Progenitor cell of endocrine pancreas (in vitro differentiated cells): ENCODE results near the gene OBSCN. TPM values are rescaled to one million over a fixed set of nuclear protein-coding genes. Genes with fewer than 3 reads are reported as not detected.

ENCODE experiments used
- DNase-seq: peaks from one replicate; pipeline ENCODE4 v3.0.0; 2021; ENCODE audit warnings: low spot score; ENCODE audit not compliant: unreplicated experiment
- H3K27ac Mint-ChIP-seq: 2 replicates; pipeline ENCODE4 v1.8.0; 2021; ENCODE audit warnings: mild to moderate bottlenecking, moderate library complexity, mixed read lengths
- H3K27me3 Mint-ChIP-seq: 2 replicates; pipeline ENCODE4 v1.8.0; 2021; ENCODE audit warnings: mixed read lengths
- H3K36me3 Mint-ChIP-seq: 2 replicates; pipeline ENCODE4 v1.8.0; 2022; ENCODE audit warnings: mixed read lengths; ENCODE audit not compliant: insufficient read depth
- H3K4me1 Mint-ChIP-seq: 2 replicates; pipeline ENCODE4 v1.8.0; 2021; ENCODE audit warnings: low read depth, mixed read lengths
- H3K4me3 Mint-ChIP-seq: 2 replicates; pipeline ENCODE4 v1.8.0; 2021; ENCODE audit warnings: low read depth, mild to moderate bottlenecking, moderate library complexity, mixed read lengths
- H3K9me3 Mint-ChIP-seq: 2 replicates; pipeline ENCODE4 v1.8.0; 2021; ENCODE audit warnings: low read depth, mixed read lengths
- total RNA-seq: library from RNA; stranded (reverse); gene quantifications from 2 replicates; pipeline ENCODE4 v1.2.1, GENCODE V29; 2021
- TF ChIP-seq, protein P1 (sequence below): fragments of 200-600 bp; sonication (generic); IDR thresholded peaks from one replicate; pipeline ENCODE4 v1.5.0; 2021; ENCODE audit warnings: antibody characterized with exemption, mild to moderate bottlenecking; ENCODE audit not compliant: unreplicated experiment

OBSCN gene
- total RNA-seq, 1 donor from 2014 or later: 57.5 TPM

DNA sequence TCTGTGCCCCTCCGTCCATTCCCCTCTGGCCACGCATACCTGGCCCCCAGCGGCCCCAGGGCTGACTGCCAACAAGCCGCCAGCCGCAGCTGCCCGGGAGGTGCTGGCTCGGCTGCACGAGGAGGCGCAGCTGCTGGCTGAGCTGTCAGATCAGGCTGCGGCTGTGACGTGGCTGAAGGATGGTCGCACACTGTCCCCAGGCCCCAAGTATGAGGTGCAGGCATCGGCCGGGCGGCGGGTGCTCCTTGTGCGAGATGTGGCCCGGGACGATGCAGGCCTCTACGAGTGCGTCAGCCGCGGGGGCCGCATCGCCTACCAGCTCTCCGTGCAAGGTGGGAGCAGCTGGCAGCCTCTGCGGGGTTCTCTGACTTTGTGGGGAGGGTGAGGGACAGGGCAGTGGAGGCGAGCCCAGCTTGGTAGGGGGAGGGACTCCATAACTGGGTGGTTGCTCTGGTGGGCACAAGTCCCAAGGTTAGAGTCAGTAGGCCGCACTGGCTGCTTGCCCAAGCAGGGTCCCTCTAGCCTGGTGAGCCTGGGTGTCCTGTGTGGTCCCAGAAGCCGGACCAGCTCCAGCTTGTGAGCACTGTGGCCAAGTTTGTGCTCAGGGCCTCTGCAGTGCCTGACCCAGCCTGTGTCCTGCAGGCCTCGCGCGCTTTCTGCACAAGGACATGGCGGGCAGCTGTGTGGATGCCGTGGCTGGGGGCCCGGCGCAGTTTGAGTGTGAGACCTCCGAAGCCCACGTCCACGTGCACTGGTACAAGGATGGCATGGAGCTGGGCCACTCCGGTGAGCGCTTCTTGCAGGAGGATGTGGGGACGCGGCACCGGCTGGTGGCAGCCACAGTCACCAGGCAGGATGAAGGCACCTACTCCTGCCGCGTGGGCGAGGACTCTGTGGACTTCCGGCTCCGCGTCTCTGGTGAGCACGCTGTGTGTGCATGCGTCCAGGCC, 8.8 kb downstream of the OBSCN start:
- peaks cover 5% of the 10 kb centered on the region for H3K36me3 Mint-ChIP-seq
- H3K27ac Mint-ChIP-seq: no peak overlapping the region
- TF ChIP-seq, protein P1, sequence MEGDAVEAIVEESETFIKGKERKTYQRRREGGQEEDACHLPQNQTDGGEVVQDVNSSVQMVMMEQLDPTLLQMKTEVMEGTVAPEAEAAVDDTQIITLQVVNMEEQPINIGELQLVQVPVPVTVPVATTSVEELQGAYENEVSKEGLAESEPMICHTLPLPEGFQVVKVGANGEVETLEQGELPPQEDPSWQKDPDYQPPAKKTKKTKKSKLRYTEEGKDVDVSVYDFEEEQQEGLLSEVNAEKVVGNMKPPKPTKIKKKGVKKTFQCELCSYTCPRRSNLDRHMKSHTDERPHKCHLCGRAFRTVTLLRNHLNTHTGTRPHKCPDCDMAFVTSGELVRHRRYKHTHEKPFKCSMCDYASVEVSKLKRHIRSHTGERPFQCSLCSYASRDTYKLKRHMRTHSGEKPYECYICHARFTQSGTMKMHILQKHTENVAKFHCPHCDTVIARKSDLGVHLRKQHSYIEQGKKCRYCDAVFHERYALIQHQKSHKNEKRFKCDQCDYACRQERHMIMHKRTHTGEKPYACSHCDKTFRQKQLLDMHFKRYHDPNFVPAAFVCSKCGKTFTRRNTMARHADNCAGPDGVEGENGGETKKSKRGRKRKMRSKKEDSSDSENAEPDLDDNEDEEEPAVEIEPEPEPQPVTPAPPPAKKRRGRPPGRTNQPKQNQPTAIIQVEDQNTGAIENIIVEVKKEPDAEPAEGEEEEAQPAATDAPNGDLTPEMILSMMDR: no peak
- no peaks in the 10 kb centered on the region for H3K9me3 Mint-ChIP-seq
- no peak overlapping the region for H3K4me3 Mint-ChIP-seq
- H3K27me3 Mint-ChIP-seq: no peaks in the 10 kb centered on the region
- no peaks in the 10 kb centered on the region for H3K4me1 Mint-ChIP-seq
- DNase-seq: no peak

- Mint-ChIP-seq H3K4me3 (no peak overlapping the region), H3K4me1 (no peaks in the 10 kb centered on the region), H3K27ac (no peak overlapping the region), H3K27me3 (no peaks in the 10 kb centered on the region), H3K9me3 (no peaks in the 10 kb centered on the region), H3K36me3 (peaks cover 6% of the 10 kb centered on the region)
- DNase-seq: no peak
- TF ChIP-seq, protein P1: peak; percentile 46
These were observed 9.9 kb downstream of the OBSCN start for GRCh38 chr1:228217551-228218344.

DNA sequence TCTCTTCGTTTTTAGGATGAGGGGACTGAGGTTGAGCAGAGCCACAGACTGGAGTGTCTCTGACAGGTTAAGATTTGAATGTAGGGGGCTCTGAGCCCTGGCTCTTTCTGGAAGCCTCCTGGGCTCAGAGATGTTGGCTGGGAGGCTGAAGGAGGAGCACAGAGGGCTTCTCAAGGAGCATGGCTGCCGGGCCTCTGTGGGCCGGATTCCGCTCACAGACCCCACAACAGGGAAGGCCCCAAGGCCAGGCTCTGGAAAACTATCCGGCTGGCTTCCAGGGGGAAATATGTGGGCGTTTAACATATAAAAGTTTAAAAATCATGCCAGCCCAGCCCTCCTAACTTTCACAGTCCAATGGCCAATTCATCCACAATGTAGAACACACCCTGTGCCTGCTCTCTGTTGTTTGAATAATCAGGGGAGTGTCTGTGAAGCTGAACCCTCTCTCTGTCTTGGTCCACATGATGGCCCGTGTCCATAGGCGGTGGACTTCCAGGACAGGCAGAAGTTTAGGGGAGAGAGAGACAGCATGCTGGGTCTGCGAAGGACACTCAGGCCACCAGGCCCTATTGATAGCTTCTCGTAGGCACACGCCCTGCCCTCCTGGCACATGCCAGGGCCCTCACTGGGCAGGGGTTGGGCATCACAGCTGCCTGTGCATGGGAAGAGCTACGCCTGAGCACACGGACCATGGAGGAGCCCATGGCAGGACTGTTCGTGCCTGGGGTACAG, 10.8 kb downstream of the OBSCN start:
- H3K27ac Mint-ChIP-seq: no peak overlapping the region
- H3K9me3 Mint-ChIP-seq: no peaks in the 10 kb centered on the region

GRCh38 chr1:228219245-228219961, 11.6 kb downstream of the OBSCN start:
- Mint-ChIP-seq H3K4me1 (no peaks in the 10 kb centered on the region), H3K27ac (no peak overlapping the region), H3K9me3 (no peaks in the 10 kb centered on the region), H3K27me3 (no peaks in the 10 kb centered on the region), H3K4me3 (no peak overlapping the region), H3K36me3 (peaks cover 10% of the 10 kb centered on the region)
- no peak for DNase-seq
- TF ChIP-seq, protein P1: no peak

More for the DNA sequence above, 10.8 kb downstream of the OBSCN start:
- H3K27me3 Mint-ChIP-seq: no peaks in the 10 kb centered on the region
- TF ChIP-seq, protein P1: no peak
- peaks cover 7% of the 10 kb centered on the region for H3K36me3 Mint-ChIP-seq
- no peaks in the 10 kb centered on the region for H3K4me1 Mint-ChIP-seq
- DNase-seq: no peak
- H3K4me3 Mint-ChIP-seq: no peak overlapping the region
